Upper lobe of right lung (tissue), 1 donor: ENCODE data around the gene PCGF2. TPM values are rescaled to one million over a fixed set of nuclear protein-coding genes. Genes with fewer than 3 reads are reported as not detected.

Experiments
- ATAC-seq: fragments of 200-7000 bp; cut with Tn5 transposase; one replicate; pipeline ENCODE4 v1.9.1; 2020; ENCODE audit warnings: mild to moderate bottlenecking, moderate library complexity
- DNase-seq: peaks from one replicate; pipeline ENCODE4 v3.0.0-alpha.2; 2020
- H3K27ac ChIP-seq: fragments of 200-600 bp; one replicate; pipeline ENCODE4 v1.8.0; 2022
- H3K27me3 ChIP-seq: fragments of 200-600 bp; one replicate; pipeline ENCODE4 v1.8.0; 2022; ENCODE audit warnings: mild to moderate bottlenecking
- H3K36me3 ChIP-seq: fragments of 200-600 bp; one replicate; pipeline ENCODE4 v1.8.0; 2022
- H3K4me1 ChIP-seq: fragments of 200-600 bp; one replicate; pipeline ENCODE4 v1.8.0; 2022
- H3K4me3 ChIP-seq: fragments of 200-600 bp; one replicate; pipeline ENCODE4 v1.8.0; 2022; ENCODE audit warnings: mild to moderate bottlenecking
- H3K9me3 ChIP-seq: fragments of 200-600 bp; one replicate; pipeline ENCODE4 v1.8.0; 2022
- intact Hi-C: fragments of 100-400 bp; cut with DNase I; formaldehyde crosslinking; loops from one replicate; pipeline ENCODE4 v1.11.0; 2022
- long read RNA-seq: library from polyadenylated mRNA; unstranded; transcript quantifications from one replicate; pipeline ENCODE4 v2.0.0, GENCODE V29; 2021
- total RNA-seq: library from RNA; stranded (reverse); fragmentation: NEBNext Ultra II Directional; extraction: Animal tissue kit (Norgen Biotek cat#: 25700); gene quantifications from one replicate; pipeline ENCODE4 v1.2.1, GENCODE V29; 2021
- TF ChIP-seq, protein P1 (sequence below): fragments of 200-600 bp; IDR thresholded peaks from one replicate; pipeline ENCODE4 v1.8.0; 2022; ENCODE audit warnings: antibody characterized with exemption
- donor health status: DM: no; HTN: yes; CAD: no; lungs with severe emphysema.

The PCGF2 gene
- total RNA-seq: 59.1 TPM
- long read RNA-seq, partial matches to known transcripts: 9 of 22 reads
- long read RNA-seq, other reads (novel, unspliced or antisense): 13 of 22 reads

DNA sequence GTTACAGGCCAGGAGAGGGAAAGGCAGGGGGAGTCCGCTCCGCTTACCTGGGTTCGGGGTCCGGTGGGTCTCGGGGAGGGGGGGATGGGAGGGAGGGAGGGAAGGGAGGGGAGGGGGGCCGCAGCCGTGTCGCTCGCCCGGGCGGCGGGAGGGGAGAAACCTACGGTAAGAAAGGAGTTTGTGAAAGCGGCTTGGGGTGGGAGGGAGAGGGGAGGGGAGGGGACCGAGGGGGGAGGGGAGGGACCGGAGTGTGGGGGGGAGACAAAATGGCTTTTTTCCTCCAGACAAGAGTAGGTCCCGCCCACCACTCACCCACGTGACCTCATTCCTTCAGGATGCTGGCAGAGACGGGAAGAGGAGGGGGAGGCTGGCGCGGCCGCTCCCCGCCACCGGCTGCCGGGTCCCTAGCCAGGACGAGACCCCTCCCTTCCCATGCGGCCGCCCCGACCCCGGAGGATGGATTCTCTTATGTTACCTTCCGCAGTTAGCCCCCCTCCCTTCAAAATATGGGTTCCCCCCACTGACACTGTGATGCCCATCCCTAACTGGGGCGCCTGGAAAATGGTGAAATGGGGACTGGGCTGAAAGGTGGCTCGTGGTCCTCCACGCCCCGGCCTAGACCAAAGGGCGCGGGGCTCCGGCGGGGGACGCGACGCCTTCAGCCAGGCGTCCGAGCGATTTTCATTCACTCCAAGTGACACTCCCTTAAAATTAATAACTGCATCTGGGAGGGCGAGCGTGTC lies at the start of gene PCGF2:
TSS of gene PCGF2 (minus strand) at position 188 of the 743 bp plus-strand sequence. CDS start 7,934 bp downstream, outside the sequence.
- Histone ChIP-seq H3K27ac (peak within 1 kb of the TSS; percentile 93), H3K4me1 (peaks cover 45% of the 10 kb centered on the region), H3K9me3 (no peaks in the 10 kb centered on the region), H3K4me3 (peak within 1 kb of the TSS; percentile 96), H3K36me3 (no peaks in the 10 kb centered on the region), H3K27me3 (no peaks in the 10 kb centered on the region)
- peak; percentile 94 for DNase-seq
- TF ChIP-seq, protein P1, sequence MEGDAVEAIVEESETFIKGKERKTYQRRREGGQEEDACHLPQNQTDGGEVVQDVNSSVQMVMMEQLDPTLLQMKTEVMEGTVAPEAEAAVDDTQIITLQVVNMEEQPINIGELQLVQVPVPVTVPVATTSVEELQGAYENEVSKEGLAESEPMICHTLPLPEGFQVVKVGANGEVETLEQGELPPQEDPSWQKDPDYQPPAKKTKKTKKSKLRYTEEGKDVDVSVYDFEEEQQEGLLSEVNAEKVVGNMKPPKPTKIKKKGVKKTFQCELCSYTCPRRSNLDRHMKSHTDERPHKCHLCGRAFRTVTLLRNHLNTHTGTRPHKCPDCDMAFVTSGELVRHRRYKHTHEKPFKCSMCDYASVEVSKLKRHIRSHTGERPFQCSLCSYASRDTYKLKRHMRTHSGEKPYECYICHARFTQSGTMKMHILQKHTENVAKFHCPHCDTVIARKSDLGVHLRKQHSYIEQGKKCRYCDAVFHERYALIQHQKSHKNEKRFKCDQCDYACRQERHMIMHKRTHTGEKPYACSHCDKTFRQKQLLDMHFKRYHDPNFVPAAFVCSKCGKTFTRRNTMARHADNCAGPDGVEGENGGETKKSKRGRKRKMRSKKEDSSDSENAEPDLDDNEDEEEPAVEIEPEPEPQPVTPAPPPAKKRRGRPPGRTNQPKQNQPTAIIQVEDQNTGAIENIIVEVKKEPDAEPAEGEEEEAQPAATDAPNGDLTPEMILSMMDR: no peak
- peak; percentile 43 for ATAC-seq
- intact Hi-C loops: no loop called here

DNA sequence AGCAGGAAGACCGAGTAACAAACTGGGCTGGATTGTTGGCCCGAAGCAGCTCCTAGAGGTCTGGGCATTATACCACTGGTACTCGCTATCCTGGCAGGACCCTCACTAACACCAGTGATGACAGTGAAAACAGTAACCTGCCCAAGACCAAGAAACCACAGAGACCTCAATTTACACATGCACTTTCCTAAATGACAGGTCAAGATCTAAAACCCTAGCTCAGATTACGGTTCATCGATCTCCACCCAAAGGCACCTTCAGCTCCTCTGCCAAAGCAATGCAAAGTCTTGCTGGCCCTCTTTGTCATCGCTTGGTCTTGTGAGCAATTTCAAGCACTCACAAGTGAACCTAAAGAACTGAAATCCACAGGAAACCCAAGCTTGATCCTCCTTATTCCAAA lies 49.7 kb upstream of the PCGF2 start:
- peaks cover 20% of the 10 kb centered on the region for H3K4me1 ChIP-seq
- intact Hi-C loops: no loop called here
- H3K9me3 ChIP-seq: no peaks in the 10 kb centered on the region
- ATAC-seq (no peak), DNase-seq (no peak)
- H3K27me3 ChIP-seq: no peaks in the 10 kb centered on the region
- H3K4me3 ChIP-seq: peak overlapping the region; percentile 62
- TF ChIP-seq, protein P1: no peak
- no peak overlapping the region for H3K27ac ChIP-seq
- peaks cover 20% of the 10 kb centered on the region for H3K36me3 ChIP-seq

DNA sequence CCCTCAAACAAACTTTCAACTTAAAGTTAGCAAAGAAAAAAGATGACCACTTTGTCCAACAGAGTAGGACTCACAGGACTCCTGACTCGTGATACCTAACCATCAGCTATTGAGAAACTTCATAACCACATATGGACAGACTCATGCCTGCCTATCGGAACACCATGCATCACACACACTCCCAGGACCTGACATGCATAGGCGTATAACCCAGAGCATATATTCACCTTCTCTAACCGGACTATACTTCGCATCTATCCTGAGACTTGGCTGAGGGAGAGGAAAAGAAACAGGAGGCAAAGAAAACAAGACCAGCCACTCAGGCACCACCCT lies 49.0 kb upstream of the PCGF2 start:
- Histone ChIP-seq H3K36me3 (peaks cover 18% of the 10 kb centered on the region), H3K4me1 (peaks cover 20% of the 10 kb centered on the region), H3K9me3 (no peaks in the 10 kb centered on the region), H3K27me3 (no peaks in the 10 kb centered on the region), H3K4me3 (peak overlapping the region; percentile 62), H3K27ac (no peak overlapping the region)
- TF ChIP-seq, protein P1: no peak
- no peak for DNase-seq
- ATAC-seq: no peak
- intact Hi-C loops: no loop called here

DNA sequence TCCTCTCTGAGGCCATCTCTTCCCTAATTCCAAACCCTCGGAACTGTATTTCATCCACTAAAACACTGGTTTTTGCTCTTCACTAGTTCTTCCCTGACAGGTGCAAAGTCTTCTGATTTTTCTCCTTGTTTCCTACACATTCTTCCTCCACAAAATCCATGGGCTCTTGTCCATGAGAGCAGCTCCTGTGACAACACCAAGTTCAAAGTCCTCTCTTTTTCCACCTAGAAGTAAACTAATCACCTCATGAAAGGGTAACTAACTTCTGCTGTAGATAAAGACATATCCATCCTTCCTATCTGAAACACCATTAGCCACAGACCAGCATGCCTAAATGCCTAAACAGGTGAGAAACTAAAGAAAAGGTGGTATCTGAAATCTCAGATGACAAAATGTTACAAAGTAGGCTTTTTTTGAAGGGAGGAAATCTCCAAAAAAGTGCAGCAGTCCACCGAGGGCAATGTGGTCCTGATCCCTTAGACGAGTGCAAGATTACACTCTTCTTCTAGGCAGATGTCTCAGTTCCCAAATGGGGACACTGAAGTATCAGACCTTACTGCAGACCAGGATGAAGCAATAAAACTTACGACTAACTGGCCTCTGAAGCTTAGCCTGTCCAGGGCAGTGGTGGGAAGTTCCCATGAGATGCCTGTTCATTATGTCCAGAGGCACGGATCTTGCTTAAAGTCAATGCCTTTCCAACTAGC lies 48.5 kb upstream of the PCGF2 start:
- H3K27me3 ChIP-seq: no peaks in the 10 kb centered on the region
- H3K4me1 ChIP-seq: peaks cover 20% of the 10 kb centered on the region
- no peak for DNase-seq
- no peaks in the 10 kb centered on the region for H3K9me3 ChIP-seq
- ATAC-seq: no peak
- TF ChIP-seq, protein P1: no peak
- intact Hi-C loops: no loop called here
- peaks cover 14% of the 10 kb centered on the region for H3K36me3 ChIP-seq
- peak overlapping the region; percentile 62 for H3K4me3 ChIP-seq
- H3K27ac ChIP-seq: no peak overlapping the region

DNA sequence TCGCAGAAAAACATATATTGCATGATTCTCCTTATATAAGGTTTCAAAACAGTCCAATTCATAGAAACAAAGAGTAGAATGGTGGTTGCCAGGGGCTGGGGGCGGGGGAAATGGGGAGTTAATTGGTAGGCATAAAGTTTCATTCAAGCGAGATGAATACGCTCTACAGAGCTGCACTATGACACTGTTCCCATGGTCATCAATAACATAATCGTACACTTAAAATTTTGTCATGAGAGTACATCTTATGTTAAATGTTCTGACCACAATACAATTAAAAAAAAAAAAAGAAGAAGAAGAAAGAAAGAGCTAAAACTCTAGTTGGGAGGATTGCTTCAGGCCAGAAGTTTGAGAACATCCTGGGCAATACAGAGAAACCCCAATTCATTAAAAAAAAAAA lies 46.1 kb upstream of the PCGF2 start:
- intact Hi-C loops: no loop called here
- H3K4me1 ChIP-seq: peaks cover 20% of the 10 kb centered on the region
- no peaks in the 10 kb centered on the region for H3K27me3 ChIP-seq
- TF ChIP-seq, protein P1: no peak
- no peaks in the 10 kb centered on the region for H3K9me3 ChIP-seq
- peaks cover 7% of the 10 kb centered on the region for H3K36me3 ChIP-seq
- no peak overlapping the region for H3K4me3 ChIP-seq
- H3K27ac ChIP-seq: no peak overlapping the region
- ATAC-seq (no peak), DNase-seq (no peak)
